ENCODE data around the gene AGL. TPM values are rescaled to one million over a fixed set of nuclear protein-coding genes. Genes with fewer than 3 reads are reported as not detected.

AGL gene
- 1 to 10 TPM; 8.6 to 9.6 TPM for total RNA-seq
- polyA plus RNA-seq (2013, experiment 1 of 2): 15.0 TPM
- polyA plus RNA-seq (2013, experiment 2 of 2): 18.3 TPM
- total RNA-seq: 23.4 to 101 (median 60.5) reads per million in 172 experiments

DNA sequence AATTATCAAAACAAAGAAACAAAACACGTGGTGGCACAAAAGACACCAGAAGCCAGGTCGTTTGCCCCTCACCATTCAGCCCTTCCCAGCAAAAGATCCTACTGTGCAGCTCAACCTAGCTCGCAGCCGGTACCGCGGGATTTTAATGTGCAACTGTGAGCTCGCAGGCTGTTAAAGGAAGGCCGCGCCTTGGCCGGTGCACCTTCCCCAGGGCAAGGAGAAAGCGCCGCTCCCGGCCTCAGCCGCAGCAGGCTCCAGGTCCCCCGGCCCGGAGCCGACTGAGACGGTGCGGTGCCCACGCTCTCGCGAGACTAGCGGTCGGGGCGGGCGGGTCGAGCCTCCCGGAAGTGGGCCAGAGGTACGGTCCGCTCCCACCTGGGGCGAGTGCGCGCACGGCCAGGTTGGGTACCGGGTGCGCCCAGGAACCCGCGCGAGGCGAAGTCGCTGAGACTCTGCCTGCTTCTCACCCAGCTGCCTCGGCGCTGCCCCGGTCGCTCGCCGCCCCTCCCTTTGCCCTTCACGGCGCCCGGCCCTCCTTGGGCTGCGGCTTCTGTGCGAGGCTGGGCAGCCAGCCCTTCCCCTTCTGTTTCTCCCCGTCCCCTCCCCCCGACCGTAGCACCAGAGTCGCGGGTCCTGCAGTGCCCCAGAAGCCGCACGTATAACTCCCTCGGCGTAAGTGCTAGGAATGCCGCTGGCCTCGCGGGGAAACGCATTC is at the start of gene AGL:
Gene AGL, plus strand, starts transcription at position 618 of the 715 bp plus-strand sequence. CDS start 682 bp downstream, outside the sequence.
- ATAC-seq (ENCODE audit: poor library complexity) (peak; percentile 97), DNase-seq (peak; percentile 76 to 93 (median 83))
- Histone ChIP-seq H3K27me3 (ENCODE audit: control insufficient read depth in 1 of 2, insufficient read depth in 2 of 2, low read length in 2 of 2) (no peaks in the 10 kb centered on the region), H3K9me3 (ENCODE audit: control insufficient read depth in 1 of 2, insufficient read depth in 1 of 2, low read length in 2 of 2) (no peaks in the 10 kb centered on the region), H3K36me3 (ENCODE audit: insufficient read depth, low read length) (peaks cover 8% of the 10 kb centered on the region), H3K27ac (ENCODE audit: low read depth in 1 of 2, low read length in 2 of 2) (peak within 1 kb of the TSS; percentile 64 to 65), H3K4me1 (ENCODE audit: insufficient read depth, low read length) (peaks cover 14% of the 10 kb centered on the region), H3K4me3 (ENCODE audit: low read length) (peak within 1 kb of the TSS; percentile 95)
- Mint-ChIP-seq H3K4me1 (ENCODE audit: low read depth) (peaks cover 42% of the 10 kb centered on the region), H3K4me3 (peak within 1 kb of the TSS; percentile 95), H3K27ac (peak within 1 kb of the TSS; percentile 88), H3K36me3 (ENCODE audit: low read depth) (peaks cover 39% of the 10 kb centered on the region), H3K9me3 (no peaks in the 10 kb centered on the region), H3K27me3 (no peaks in the 10 kb centered on the region)
- TF ChIP-seq, protein P1, sequence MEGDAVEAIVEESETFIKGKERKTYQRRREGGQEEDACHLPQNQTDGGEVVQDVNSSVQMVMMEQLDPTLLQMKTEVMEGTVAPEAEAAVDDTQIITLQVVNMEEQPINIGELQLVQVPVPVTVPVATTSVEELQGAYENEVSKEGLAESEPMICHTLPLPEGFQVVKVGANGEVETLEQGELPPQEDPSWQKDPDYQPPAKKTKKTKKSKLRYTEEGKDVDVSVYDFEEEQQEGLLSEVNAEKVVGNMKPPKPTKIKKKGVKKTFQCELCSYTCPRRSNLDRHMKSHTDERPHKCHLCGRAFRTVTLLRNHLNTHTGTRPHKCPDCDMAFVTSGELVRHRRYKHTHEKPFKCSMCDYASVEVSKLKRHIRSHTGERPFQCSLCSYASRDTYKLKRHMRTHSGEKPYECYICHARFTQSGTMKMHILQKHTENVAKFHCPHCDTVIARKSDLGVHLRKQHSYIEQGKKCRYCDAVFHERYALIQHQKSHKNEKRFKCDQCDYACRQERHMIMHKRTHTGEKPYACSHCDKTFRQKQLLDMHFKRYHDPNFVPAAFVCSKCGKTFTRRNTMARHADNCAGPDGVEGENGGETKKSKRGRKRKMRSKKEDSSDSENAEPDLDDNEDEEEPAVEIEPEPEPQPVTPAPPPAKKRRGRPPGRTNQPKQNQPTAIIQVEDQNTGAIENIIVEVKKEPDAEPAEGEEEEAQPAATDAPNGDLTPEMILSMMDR (IDR thresholded peaks at IDR 0.05): no peak
- POLR2A ChIA-PET: interaction anchor here (0.6 to 2.4 kb wide), 7 partner anchors 11 to 187 kb away, joined by 3 to 12 read pairs (median 4); partner anchors contain the start of genes FRRS1 and SLC35A3
- CTCF ChIA-PET: no interaction called here
- intact Hi-C loops (cut with DNase I, micrococcal nuclease): loop anchor here in 1 of 2 experiments (5.0 kb wide), 4 partner anchors 117 to 1037 kb away; partner anchors contain the start of genes SASS6, SLC35A3 and TRMT13

DNA sequence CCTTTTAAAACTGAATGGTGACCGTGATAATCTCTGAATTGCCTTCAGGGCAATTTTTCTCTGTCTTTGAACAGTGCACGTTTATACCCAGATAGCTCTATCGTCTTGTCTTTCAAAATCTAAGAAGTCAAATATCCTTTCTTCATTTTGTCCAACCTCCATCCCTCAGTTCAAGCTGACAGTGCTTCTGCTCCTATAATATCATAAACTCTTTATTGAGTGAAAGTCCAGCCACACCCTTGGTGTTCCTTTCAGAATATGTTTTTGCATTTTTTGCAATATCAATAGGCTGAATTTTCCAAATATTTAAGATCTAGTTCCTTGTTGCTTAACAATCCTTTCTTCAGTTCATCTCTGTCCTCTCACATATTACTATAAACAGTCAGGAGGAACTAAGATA is 48.6 kb upstream of the AGL start:
- ChIA-PET POLR2A (interaction anchor here (0.6 kb wide), 1 partner anchor 809 kb away, joined by 3 read pairs; no protein-coding TSS in a partner anchor), CTCF (no interaction called here)
- ATAC-seq (ENCODE audit: poor library complexity) (no peak), DNase-seq (no peak)
- intact Hi-C loops (cut with DNase I, micrococcal nuclease): loop anchor here in 1 of 2 experiments (10.0 kb wide), 1 partner anchor 333 kb away; the partner anchor contains the start of genes SASS6 and TRMT13
- Histone ChIP-seq H3K27me3 (ENCODE audit: control insufficient read depth in 1 of 2, insufficient read depth in 2 of 2, low read length in 2 of 2) (peaks cover 0 to 10% of the 10 kb centered on the region in 2 experiments), H3K4me1 (ENCODE audit: insufficient read depth, low read length) (no peaks in the 10 kb centered on the region), H3K4me3 (ENCODE audit: low read length) (no peak overlapping the region), H3K27ac (ENCODE audit: low read depth in 1 of 2, low read length in 2 of 2) (no peak overlapping the region), H3K9me3 (ENCODE audit: control insufficient read depth in 1 of 2, insufficient read depth in 1 of 2, low read length in 2 of 2) (no peaks in the 10 kb centered on the region), H3K36me3 (ENCODE audit: insufficient read depth, low read length) (no peaks in the 10 kb centered on the region)
- Mint-ChIP-seq H3K36me3 (ENCODE audit: low read depth) (no peaks in the 10 kb centered on the region), H3K4me1 (ENCODE audit: low read depth) (no peaks in the 10 kb centered on the region), H3K27me3 (peaks cover 10% of the 10 kb centered on the region), H3K9me3 (no peaks in the 10 kb centered on the region), H3K4me3 (no peak overlapping the region), H3K27ac (no peak overlapping the region)
- TF ChIP-seq, protein P1 (IDR thresholded peaks at IDR 0.05): no peak

DNA sequence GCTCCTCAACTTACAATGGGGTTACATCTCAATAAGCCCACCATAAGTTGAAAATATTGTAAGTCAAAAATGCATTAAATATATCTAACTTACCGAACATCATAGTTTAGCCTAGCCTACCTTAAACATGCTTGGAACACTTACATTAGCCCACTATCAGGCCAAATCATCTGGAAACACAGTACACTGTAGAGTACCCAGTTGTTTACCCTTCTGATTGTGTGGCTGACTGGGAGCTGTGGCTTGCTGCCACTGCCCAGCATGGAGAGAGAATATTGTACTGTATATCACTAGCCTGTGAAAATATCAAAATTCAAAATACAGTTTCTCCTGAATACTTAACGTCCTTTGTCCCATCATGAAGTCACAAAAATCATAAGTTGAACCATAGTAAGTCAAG is 43.3 kb upstream of the AGL start:
- intact Hi-C loops (cut with DNase I, micrococcal nuclease): loop anchor here (5.0 to 10.0 kb wide), 2 partner anchors 328 to 650 kb away; partner anchors contain the start of genes SASS6 (in 1 of the 2) and TRMT13 (in 1 of the 2)
- TF ChIP-seq, protein P1 (IDR thresholded peaks at IDR 0.05): no peak
- Mint-ChIP-seq H3K27me3 (peaks cover 13% of the 10 kb centered on the region), H3K36me3 (ENCODE audit: low read depth) (no peaks in the 10 kb centered on the region), H3K27ac (no peak overlapping the region), H3K9me3 (no peaks in the 10 kb centered on the region), H3K4me3 (no peak overlapping the region), H3K4me1 (ENCODE audit: low read depth) (peaks cover 7% of the 10 kb centered on the region)
- peaks cover 5 to 23% of the 10 kb centered on the region in 2 experiments for H3K27me3 ChIP-seq (ENCODE audit: control insufficient read depth in 1 of 2, insufficient read depth in 2 of 2, low read length in 2 of 2)
- no peaks in the 10 kb centered on the region for H3K9me3 ChIP-seq (ENCODE audit: control insufficient read depth in 1 of 2, insufficient read depth in 1 of 2, low read length in 2 of 2)
- CTCF ChIA-PET: interaction anchor here (0.9 kb wide), 1 partner anchor 1061 kb away, joined by 3 read pairs; no protein-coding TSS in a partner anchor
- POLR2A ChIA-PET: no interaction called here
- no peaks in the 10 kb centered on the region for H3K36me3 ChIP-seq (ENCODE audit: insufficient read depth, low read length)
- ATAC-seq (ENCODE audit: poor library complexity) (no peak), DNase-seq (no peak)
- no peaks in the 10 kb centered on the region for H3K4me1 ChIP-seq (ENCODE audit: insufficient read depth, low read length)
- H3K4me3 ChIP-seq (ENCODE audit: low read length): no peak overlapping the region
- no peak overlapping the region for H3K27ac ChIP-seq (ENCODE audit: low read depth in 1 of 2, low read length in 2 of 2)
